Small intestine (tissue), 7 donors: Measurements from ENCODE around the gene LRRC7. TPM values are rescaled to one million over a fixed set of nuclear protein-coding genes. Genes with fewer than 3 reads are reported as not detected.

ENCODE experiments used
- DNase-seq, 2 donors: peaks; one replicate each; pipeline versions ENCODE4 v3.0.0 to v3.0.0-alpha.2; 2013
- FAIRE-seq: peaks from 2 replicates; lab custom pipeline; 2012; peaks lifted over from hg19 to GRCh38; lab: Jason Lieb, UNC
- H3K27ac ChIP-seq, 3 donors: one replicate each; pipeline ENCODE4 v1.5.1; 2013; ENCODE audit warnings: low read length in 2 of 3, mild to moderate bottlenecking in 2 of 3, control low read depth in 1 of 3, inconsistent platforms in 1 of 3, low read depth in 1 of 3, moderate library complexity in 1 of 3
- H3K27me3 ChIP-seq, 3 donors: one replicate each; pipeline ENCODE4 v1.6.1; 2013; ENCODE audit warnings: low read length in 3 of 3, inconsistent platforms in 1 of 3; ENCODE audit not compliant: control insufficient read depth in 3 of 3, insufficient read depth in 3 of 3
- H3K36me3 ChIP-seq, 3 donors: one replicate each; pipeline ENCODE4 v1.6.1; 2013; ENCODE audit warnings: low read length in 3 of 3, inconsistent platforms in 1 of 3, low read depth in 1 of 3, mild to moderate bottlenecking in 1 of 3, moderate library complexity in 1 of 3; ENCODE audit not compliant: control insufficient read depth in 3 of 3, insufficient read depth in 2 of 3
- H3K4me1 ChIP-seq, 3 donors: one replicate each; pipeline ENCODE4 v1.6.1; 2013; ENCODE audit warnings: low read length in 2 of 3, inconsistent platforms in 1 of 3, low read depth in 1 of 3, mild to moderate bottlenecking in 1 of 3, moderate library complexity in 1 of 3; ENCODE audit not compliant: control insufficient read depth in 3 of 3, insufficient read depth in 2 of 3
- H3K4me3 ChIP-seq, 3 donors: one replicate each; pipeline ENCODE4 v1.5.1; 2013; ENCODE audit warnings: low read length in 3 of 3, control low read depth in 1 of 3, inconsistent platforms in 1 of 3, low read depth in 1 of 3, mild to moderate bottlenecking in 1 of 3, moderate library complexity in 1 of 3
- H3K9me3 ChIP-seq, 2 donors: one replicate each; pipeline ENCODE4 v1.6.1; 2013; ENCODE audit warnings: low read depth in 1 of 2, low read length in 1 of 2; ENCODE audit not compliant: control insufficient read depth in 2 of 2, insufficient read depth in 1 of 2
- WGBS, 3 donors: extraction: QIAGEN DNeasy Blood & Tissue Kit; methylation state at CpG; one replicate each; pipeline ENCODE4 v1.1.7; 2013; 5-methylcytosine and 5-hydroxymethylcytosine counted together
- polyA plus RNA-seq, 4 donors: library from polyadenylated mRNA; stranded (reverse) in 3 of 4; unstranded in 1 of 4; fragments of 200-250 nt in 3 of 4; fragments of 120-200 nt in 1 of 4; gene quantifications; one replicate each; pipeline versions ENCODE4 v1.2.1 to v1.2.3, GENCODE V29; 2013
- donor health status: healthy with polysubstance abuse.
- donor health status: control.
- donor health status: control.
- donor health status: Bipolar disorder and iron deficiency.
- donor health status: healthy.

The LRRC7 gene
- polyA plus RNA-seq, 4 donors: 0.33 to 2.2 TPM; not detected in 2

DNA sequence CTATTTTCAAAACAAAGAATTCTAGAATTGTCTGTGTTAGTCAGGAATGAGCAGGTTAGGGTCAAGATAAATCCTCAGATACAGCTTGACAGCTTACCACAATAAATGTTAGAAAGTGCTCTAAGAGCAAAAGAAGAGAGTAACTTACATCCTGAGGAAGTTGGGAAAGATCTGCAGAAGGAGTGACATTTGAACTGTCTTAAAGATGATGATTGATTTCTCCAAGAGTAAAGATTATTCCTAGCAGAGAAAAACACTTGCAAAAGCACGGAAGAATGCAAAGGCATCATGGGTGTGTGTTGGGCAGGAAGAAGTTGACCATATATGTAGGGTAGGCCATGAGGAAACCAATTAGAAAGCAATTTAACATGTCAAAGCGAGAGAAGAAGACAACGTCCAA lies 175.4 kb downstream of the LRRC7 start:
- WGBS, 3 donors: 59 to 62% (median 60%) methylated on average over 3 of the region's 3 CpGs
- Histone ChIP-seq H3K4me3 (no peak overlapping the region), H3K27me3 (no peaks in the 10 kb centered on the region), H3K4me1 (peaks cover 0 to under 1% (median 0%) of the 10 kb centered on the region in 3 donors), H3K27ac (no peak overlapping the region), H3K36me3 (no peaks in the 10 kb centered on the region), H3K9me3 (no peaks in the 10 kb centered on the region)
- DNase-seq: no peak
- FAIRE-seq: no peak

DNA sequence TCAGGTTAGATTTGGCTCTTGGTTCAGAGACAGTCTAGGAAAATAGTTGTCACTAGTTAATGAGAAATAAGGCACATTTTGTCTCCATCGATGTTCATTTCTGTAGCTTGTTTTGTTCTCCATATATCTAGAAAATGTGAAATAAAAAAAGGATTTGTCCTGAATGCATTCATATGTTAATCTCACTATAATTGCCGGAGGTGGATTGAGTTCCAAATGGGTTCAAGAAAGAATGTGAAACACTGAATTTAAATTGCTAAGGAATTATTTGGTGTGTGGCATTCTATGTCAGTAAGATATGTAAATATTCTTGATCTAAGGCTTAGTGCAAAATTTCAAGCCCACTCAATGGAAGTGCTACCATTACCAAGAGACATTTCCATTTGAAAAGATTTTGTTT lies 176.7 kb downstream of the LRRC7 start:
- FAIRE-seq (no peak), DNase-seq (no peak)
- Histone ChIP-seq H3K4me1 (no peaks in the 10 kb centered on the region), H3K4me3 (no peak overlapping the region), H3K36me3 (no peaks in the 10 kb centered on the region), H3K27me3 (no peaks in the 10 kb centered on the region), H3K9me3 (no peaks in the 10 kb centered on the region), H3K27ac (no peak overlapping the region)
- 88 to 96% (median 90%) methylated on average over 2 of the region's 2 CpGs for WGBS, 3 donors

DNA sequence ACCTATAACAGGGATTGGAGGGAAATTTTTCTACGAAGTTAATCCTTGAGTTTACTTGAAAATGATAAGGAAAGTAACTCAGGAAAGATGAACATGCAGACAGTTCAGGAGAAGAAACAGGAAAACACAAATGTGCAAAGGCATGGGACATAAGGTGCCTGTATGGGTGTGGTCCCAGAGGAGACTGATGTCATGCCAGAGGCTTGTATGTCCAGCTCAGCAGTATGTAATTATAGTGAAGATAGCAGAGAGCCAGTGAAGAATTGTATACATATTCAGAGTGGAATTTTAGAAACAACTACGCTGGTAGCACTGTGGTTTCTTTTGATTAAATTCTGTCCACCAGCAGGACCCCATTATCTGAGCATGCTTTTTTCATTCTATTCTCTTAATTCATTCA lies 179.5 kb downstream of the LRRC7 start:
- H3K27ac ChIP-seq: no peak overlapping the region
- H3K36me3 ChIP-seq: no peaks in the 10 kb centered on the region
- H3K27me3 ChIP-seq: no peaks in the 10 kb centered on the region
- H3K9me3 ChIP-seq: no peaks in the 10 kb centered on the region
- DNase-seq (no peak), FAIRE-seq (no peak)
- WGBS, 3 donors: 53 to 65% (median 59%) methylated on average over 2 of the region's 2 CpGs
- no peaks in the 10 kb centered on the region for H3K4me1 ChIP-seq
- no peak overlapping the region for H3K4me3 ChIP-seq

DNA sequence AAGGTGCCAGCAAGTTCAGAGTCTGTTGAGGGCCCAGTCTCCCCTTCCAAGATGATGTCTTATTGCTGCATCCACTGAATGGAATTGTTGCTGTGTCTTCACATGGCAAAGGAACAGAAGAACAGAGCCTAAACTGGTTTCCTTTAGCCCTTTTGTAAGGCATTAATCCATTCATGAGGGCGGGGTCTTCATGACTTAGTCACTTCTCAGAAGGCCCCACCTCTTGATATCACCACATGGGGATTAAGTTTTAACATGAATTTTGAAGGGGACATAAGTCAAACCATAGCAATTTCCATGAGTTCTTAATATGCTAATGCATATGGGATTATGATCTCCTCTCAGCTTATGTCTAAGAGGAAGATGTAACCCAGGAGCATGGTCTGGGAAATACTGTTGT lies 182.9 kb downstream of the LRRC7 start:
- Histone ChIP-seq H3K27ac (no peak overlapping the region), H3K4me3 (no peak overlapping the region), H3K27me3 (no peaks in the 10 kb centered on the region), H3K36me3 (no peaks in the 10 kb centered on the region), H3K9me3 (no peaks in the 10 kb centered on the region), H3K4me1 (no peaks in the 10 kb centered on the region)
- DNase-seq (no peak), FAIRE-seq (no peak)
- WGBS, 3 donors: 90 to 95% (median 91%) methylated on average over 1 of the region's 1 CpG

DNA sequence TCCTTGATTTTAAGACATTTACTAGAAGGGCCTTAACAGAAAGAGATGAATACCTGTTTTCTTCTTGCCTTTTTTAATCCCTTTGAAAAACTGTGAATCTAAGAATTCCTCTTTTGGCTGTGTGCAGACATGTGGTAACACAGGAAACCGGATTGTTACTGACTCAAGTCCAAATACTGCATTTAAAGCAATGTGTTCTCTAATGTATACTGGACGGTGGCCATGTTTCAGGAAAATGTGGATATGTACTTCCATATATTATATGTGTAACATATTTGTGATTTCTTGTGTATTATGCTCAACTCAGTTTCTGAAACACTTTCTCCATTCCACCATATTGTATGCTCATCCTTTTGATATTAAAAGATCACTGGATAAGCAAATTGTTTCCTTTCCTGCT lies 185.1 kb downstream of the LRRC7 start:
- H3K4me1 ChIP-seq: no peaks in the 10 kb centered on the region
- no peak for FAIRE-seq
- no peak for DNase-seq
- no peaks in the 10 kb centered on the region for H3K36me3 ChIP-seq
- no peaks in the 10 kb centered on the region for H3K9me3 ChIP-seq
- H3K4me3 ChIP-seq: no peak overlapping the region
- 77 to 84% (median 80%) methylated on average over 2 of the region's 2 CpGs for WGBS, 3 donors
- H3K27me3 ChIP-seq: no peaks in the 10 kb centered on the region
- no peak overlapping the region for H3K27ac ChIP-seq

DNA sequence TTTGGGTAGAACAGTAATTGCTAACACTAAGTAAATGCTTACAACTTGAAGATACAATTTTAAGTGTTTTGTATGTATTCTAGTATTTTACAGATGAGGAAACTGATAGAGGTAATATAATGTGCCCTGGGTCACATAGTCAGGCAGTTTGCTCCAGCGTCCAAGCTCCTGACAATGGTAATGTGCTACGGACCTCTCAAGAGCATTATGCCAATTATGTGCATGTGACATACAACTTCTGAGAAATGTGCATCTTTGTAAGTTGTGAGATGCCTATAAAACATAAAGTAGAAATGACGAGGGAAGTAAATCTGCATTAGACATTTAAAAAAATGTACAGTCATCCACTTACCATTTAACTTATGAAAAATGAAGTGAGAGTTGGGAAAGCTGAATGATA lies 186.8 kb downstream of the LRRC7 start:
- WGBS, 3 donors: 83 to 88% (median 87%) methylated on average over 3 of the region's 3 CpGs
- H3K4me1 ChIP-seq: no peaks in the 10 kb centered on the region
- no peak overlapping the region for H3K27ac ChIP-seq
- DNase-seq (no peak), FAIRE-seq (no peak)
- H3K4me3 ChIP-seq: no peak overlapping the region
- H3K36me3 ChIP-seq: no peaks in the 10 kb centered on the region
- H3K27me3 ChIP-seq: no peaks in the 10 kb centered on the region
- H3K9me3 ChIP-seq: no peaks in the 10 kb centered on the region

DNA sequence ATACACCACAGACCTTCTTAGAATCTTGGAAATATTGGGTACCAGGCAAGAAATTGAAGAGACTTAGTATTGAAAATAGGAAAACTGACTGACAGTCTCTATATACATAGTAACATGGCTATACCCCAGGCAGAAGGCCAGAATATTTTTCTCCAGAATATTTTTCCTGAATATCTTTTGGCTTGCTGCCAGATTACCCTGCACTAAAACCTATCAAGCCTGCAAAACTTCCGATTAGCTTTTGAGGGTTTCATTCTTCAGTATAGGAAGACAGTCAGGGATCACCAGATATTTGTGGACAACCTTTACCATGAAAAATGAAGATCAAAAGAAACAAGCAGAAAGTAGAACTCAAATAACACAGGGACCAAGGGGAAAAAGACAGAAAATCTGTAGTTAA lies 187.9 kb downstream of the LRRC7 start:
- no peaks in the 10 kb centered on the region for H3K36me3 ChIP-seq
- H3K4me1 ChIP-seq: no peaks in the 10 kb centered on the region
- FAIRE-seq (no peak), DNase-seq (no peak)
- H3K27ac ChIP-seq: no peak overlapping the region
- no peaks in the 10 kb centered on the region for H3K27me3 ChIP-seq
- no peak overlapping the region for H3K4me3 ChIP-seq
- H3K9me3 ChIP-seq: no peaks in the 10 kb centered on the region
- WGBS, 3 donors: 14 to 54% (median 41%) methylated on average over 1 of the region's 1 CpG

DNA sequence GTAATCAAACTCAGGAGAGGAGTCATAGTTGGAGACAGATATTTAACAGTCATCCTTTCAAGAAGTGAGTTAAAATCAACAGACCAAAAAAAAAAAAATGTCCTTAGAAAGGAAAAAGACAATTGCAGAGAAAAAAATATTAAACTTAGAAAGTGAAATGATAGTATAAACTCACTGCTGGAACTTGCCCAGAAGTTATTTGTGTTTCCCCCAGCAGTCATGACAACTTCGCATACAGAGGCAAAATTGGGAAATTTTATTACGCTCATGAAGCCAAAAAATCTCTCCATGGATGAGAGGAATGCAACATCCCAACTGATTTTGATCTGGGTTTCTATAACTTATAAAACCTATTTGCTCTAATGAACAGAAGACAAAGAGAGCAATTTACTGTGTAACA lies 198.2 kb downstream of the LRRC7 start:
- Histone ChIP-seq H3K9me3 (no peaks in the 10 kb centered on the region), H3K36me3 (no peaks in the 10 kb centered on the region), H3K27me3 (no peaks in the 10 kb centered on the region), H3K4me1 (no peaks in the 10 kb centered on the region), H3K4me3 (no peak overlapping the region), H3K27ac (no peak overlapping the region)
- 33 to 39% (median 37%) methylated on average over 2 of the region's 2 CpGs for WGBS, 3 donors
- FAIRE-seq: no peak
- DNase-seq: peak in 1 of 2 donors; percentile 2

DNA sequence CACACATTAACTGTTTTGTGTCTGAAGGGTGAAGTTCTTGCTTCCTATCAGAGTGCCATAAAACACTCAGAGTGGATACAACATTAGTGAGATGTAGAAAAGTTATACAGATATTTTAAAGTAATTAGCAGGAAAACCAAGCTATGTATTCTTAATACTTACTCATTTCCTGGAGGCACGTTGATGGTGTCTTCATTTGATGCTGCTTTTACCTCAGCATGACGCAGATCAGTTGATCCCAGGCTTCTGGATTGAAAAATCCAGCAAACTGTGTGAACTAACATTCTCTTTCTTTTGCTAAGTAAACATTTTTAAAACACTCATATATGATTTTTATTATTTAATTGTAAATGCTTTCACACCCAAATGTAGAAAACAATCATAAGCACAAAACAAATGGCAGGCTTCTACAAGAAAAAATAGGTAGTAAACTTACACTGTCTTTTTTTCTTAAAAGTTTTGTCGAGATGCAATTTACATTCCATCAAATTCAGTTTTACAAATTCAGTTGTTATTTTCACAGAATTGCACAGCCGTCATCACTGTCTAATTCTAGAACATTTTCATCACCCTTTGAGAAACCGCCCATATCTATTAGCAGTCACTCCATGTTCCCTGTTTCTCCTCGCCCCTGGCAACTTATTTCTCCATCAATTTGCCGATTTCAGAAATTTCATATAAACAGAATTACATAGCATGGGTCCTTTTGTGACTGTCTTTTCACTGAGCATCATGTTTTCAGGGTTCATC lies 198.9 kb downstream of the LRRC7 start:
- DNase-seq (no peak), FAIRE-seq (no peak)
- WGBS, 3 donors: 70 to 74% (median 73%) methylated on average over 7 of the region's 7 CpGs
- H3K36me3 ChIP-seq: no peaks in the 10 kb centered on the region
- no peaks in the 10 kb centered on the region for H3K9me3 ChIP-seq
- no peak overlapping the region for H3K4me3 ChIP-seq
- no peaks in the 10 kb centered on the region for H3K27me3 ChIP-seq
- no peak overlapping the region for H3K27ac ChIP-seq
- H3K4me1 ChIP-seq: no peaks in the 10 kb centered on the region
